ENCODE data around the gene CANT1.
"Not testable (repeated sequence)": the region's sequence is repeated elsewhere in the genome, so short reads cannot be mapped to it uniquely, and the experiment has no call there.

CANT1 gene

GRCh38 chr17:78972507-78973105 lies 37.0 kb downstream of the CANT1 start:
- Mint-ChIP-seq H3K36me3 (ENCODE audit: insufficient read depth) (peaks cover 7% of the 10 kb centered on the region), H3K27me3 (peaks cover 7 to 34% of the 10 kb centered on the region in 2 donors), H3K27ac (no peak overlapping the region), H3K4me3 (no peak overlapping the region), H3K9me3 (no peaks in the 10 kb centered on the region), H3K4me1 (ENCODE audit: low read depth in 2 of 2) (peaks cover 4 to 11% of the 10 kb centered on the region in 2 donors)
- ATAC-seq (replicated peaks) = no peak
- DNase-seq = no peak

GRCh38 chr17:78971756-78972506 lies 37.6 kb downstream of the CANT1 start:
- Mint-ChIP-seq H3K4me1 (ENCODE audit: low read depth in 2 of 2) (peaks cover 4 to 11% of the 10 kb centered on the region in 2 donors), H3K9me3 (no peaks in the 10 kb centered on the region), H3K36me3 (ENCODE audit: insufficient read depth) (peaks cover 7% of the 10 kb centered on the region), H3K27ac (peak overlapping the region; percentile 39 to 52), H3K4me3 (no peak overlapping the region), H3K27me3 (peaks cover 7 to 41% of the 10 kb centered on the region in 2 donors)
- ATAC-seq (replicated peaks) (no peak), DNase-seq (no peak)

GRCh38 chr17:78970834-78971755 lies 38.5 kb downstream of the CANT1 start:
- Mint-ChIP-seq H3K36me3 (ENCODE audit: insufficient read depth) (peaks cover 9% of the 10 kb centered on the region), H3K4me1 (ENCODE audit: low read depth in 2 of 2) (peaks cover 4 to 11% of the 10 kb centered on the region in 2 donors), H3K27ac (peak overlapping the region; percentile 39 to 52), H3K4me3 (no peak overlapping the region), H3K9me3 (no peaks in the 10 kb centered on the region), H3K27me3 (peaks cover 7 to 46% of the 10 kb centered on the region in 2 donors)
- DNase-seq = peak; percentile 71 to 76 (median 76)
- ATAC-seq (replicated peaks) = peak; percentile 68

DNA sequence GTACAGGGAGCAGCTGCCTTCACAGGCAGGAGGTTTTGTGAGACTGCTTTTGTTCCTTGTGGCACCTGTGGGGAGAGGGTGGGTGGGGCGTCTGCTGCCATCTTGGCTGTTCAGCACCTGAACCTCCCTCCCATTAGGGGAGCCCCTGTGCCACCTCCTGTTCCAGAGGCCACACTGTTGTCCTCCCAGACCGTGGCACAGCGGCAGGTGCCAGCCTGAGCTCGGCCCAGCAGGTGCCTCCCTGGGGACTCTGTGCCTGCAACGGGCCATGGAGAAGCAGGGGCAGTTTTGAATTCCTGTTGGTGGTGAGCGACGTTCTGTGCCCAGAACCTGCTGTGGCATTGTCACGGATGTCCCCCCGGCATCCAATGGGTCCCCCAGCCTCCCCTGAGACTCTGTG lies 39.7 kb downstream of the CANT1 start:
- ATAC-seq (replicated peaks) = no peak
- peaks cover 6% of the 10 kb centered on the region for H3K36me3 Mint-ChIP-seq (ENCODE audit: insufficient read depth)
- H3K27me3 Mint-ChIP-seq = peaks cover 7 to 46% of the 10 kb centered on the region in 2 donors
- H3K9me3 Mint-ChIP-seq = no peaks in the 10 kb centered on the region
- peaks cover 4 to 11% of the 10 kb centered on the region in 2 donors for H3K4me1 Mint-ChIP-seq (ENCODE audit: low read depth in 2 of 2)
- H3K27ac Mint-ChIP-seq = no peak overlapping the region
- DNase-seq = no peak
- no peak overlapping the region for H3K4me3 Mint-ChIP-seq

- DNase-seq = no peak
- Mint-ChIP-seq H3K4me1 (ENCODE audit: low read depth in 2 of 2) (peaks cover 4 to 11% of the 10 kb centered on the region in 2 donors), H3K27ac (no peak overlapping the region), H3K9me3 (no peaks in the 10 kb centered on the region), H3K27me3 (peaks cover 7 to 46% of the 10 kb centered on the region in 2 donors), H3K4me3 (no peak overlapping the region), H3K36me3 (ENCODE audit: insufficient read depth) (peaks cover 6% of the 10 kb centered on the region)
- no peak for ATAC-seq (replicated peaks)
These were observed 41.7 kb downstream of the CANT1 start for GRCh38 chr17:78967782-78968362.

DNA sequence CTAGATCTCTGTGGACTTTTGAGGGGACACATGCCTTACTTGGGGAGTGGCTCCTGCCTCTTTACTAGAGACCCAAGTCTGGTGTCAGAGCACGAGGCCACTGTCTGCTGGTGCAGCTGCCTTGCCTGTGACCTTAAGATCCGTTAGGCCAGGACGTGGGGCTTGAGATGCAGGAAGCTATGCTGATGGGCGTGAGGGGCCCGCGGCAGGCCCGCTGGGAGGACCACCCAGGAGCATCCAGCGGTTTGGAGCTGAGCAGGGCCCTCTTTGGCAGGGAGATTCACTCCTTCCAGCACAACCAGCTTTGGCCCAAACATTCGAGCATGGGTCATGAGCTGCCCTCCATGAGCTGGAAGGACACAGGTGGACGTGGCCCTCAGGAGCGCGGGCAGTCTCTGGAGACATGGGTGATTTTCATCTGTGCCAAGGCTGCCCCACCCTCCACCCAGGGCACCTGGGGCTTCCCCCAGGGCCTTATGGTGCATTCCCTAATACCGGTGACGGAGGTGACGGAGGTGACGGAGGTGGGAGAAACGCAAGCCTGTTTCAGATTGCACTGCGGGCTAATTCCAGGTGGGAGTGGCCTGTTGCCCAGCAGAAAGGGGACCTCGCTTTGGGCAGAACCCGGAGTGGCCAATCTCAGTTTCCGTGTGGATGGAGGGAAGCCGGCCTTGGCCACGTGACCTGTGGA lies 42.5 kb downstream of the CANT1 start:
- ATAC-seq (replicated peaks) (no peak), DNase-seq (no peak)
- no peak overlapping the region for H3K4me3 Mint-ChIP-seq
- peaks cover 7 to 39% of the 10 kb centered on the region in 2 donors for H3K27me3 Mint-ChIP-seq
- H3K9me3 Mint-ChIP-seq = no peaks in the 10 kb centered on the region
- peaks cover 4 to 8% of the 10 kb centered on the region in 2 donors for H3K4me1 Mint-ChIP-seq (ENCODE audit: low read depth in 2 of 2)
- no peak overlapping the region for H3K27ac Mint-ChIP-seq
- peaks cover 6% of the 10 kb centered on the region for H3K36me3 Mint-ChIP-seq (ENCODE audit: insufficient read depth)

DNA sequence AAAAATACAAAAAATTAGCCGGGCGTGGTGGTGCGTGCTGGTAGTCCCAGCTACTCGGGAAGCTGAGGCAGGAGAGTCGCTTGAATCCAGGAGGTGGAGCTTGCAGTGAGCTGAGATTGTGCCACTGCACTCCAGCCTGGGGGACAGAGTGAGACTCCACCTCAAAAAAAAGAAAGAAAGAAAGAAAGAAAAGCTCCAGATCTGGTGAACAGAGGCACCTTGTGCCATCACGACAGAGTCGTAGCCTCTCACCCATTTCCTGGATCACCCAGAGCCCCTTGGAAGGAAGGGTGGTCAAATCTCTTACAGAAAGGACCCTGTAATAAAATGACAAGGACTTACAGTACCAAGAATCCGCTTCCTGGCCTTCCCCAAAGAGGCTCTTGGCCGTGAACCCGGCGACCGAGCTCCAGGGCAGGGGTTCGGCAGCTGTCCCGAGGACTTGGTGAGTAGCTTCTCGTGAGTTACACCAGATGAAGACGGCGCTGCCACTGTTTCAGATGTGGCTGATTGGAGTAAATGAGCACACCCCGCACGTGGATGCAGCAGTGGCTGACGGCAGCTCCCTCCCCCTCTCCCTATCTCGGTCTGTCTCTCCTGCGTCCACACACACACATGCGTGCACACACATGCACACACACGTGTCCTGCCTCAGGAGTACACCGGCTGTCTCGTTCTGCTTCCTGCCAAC lies 43.3 kb downstream of the CANT1 start:
- Mint-ChIP-seq H3K27me3 (peaks cover 3 to 33% of the 10 kb centered on the region in 2 donors), H3K36me3 (ENCODE audit: insufficient read depth) (peaks cover 3% of the 10 kb centered on the region), H3K27ac (no peak overlapping the region), H3K4me3 (no peak overlapping the region), H3K9me3 (no peaks in the 10 kb centered on the region), H3K4me1 (ENCODE audit: low read depth in 2 of 2) (peaks cover 1 to 3% of the 10 kb centered on the region in 2 donors)
- no peak for ATAC-seq (replicated peaks)
- DNase-seq = no peak

GRCh38 chr17:78965491-78965924 lies 44.1 kb downstream of the CANT1 start:
- ATAC-seq (replicated peaks) (no peak), DNase-seq (no peak)
- H3K9me3 Mint-ChIP-seq = no peaks in the 10 kb centered on the region
- H3K27me3 Mint-ChIP-seq = peaks cover 0 to 25% of the 10 kb centered on the region in 2 donors
- peaks cover 3% of the 10 kb centered on the region for H3K36me3 Mint-ChIP-seq (ENCODE audit: insufficient read depth)
- H3K4me3 Mint-ChIP-seq = no peak overlapping the region
- H3K27ac Mint-ChIP-seq = no peak overlapping the region
- no peaks in the 10 kb centered on the region for H3K4me1 Mint-ChIP-seq (ENCODE audit: low read depth in 2 of 2)

DNA sequence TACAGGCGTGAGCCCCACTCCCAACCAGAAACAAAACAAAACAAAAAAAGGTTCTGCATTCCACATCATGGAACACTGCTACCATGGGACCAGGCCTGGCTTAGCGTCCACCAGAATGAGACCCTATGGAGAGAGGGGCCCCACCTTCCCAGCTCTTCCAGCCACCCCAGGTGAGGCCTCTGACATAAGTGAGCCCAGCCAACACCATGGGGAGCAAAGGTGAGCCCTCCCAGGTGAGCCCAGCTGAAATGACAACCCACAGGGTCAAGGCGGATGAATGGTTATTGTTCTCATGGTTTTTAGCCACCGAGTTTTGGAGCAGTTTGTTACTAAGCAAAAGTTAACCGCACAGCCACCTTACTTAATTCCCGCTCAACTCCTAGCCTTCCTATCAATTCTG lies 46.2 kb downstream of the CANT1 start:
- DNase-seq = no peak
- no peaks in the 10 kb centered on the region for H3K4me1 Mint-ChIP-seq (ENCODE audit: low read depth in 2 of 2)
- no peak overlapping the region for H3K4me3 Mint-ChIP-seq
- peaks cover 7 to 29% of the 10 kb centered on the region in 2 donors for H3K27me3 Mint-ChIP-seq
- no peak overlapping the region for H3K27ac Mint-ChIP-seq
- H3K36me3 Mint-ChIP-seq (ENCODE audit: insufficient read depth) = peaks cover 3% of the 10 kb centered on the region
- no peak for ATAC-seq (replicated peaks)
- H3K9me3 Mint-ChIP-seq = no peaks in the 10 kb centered on the region

DNA sequence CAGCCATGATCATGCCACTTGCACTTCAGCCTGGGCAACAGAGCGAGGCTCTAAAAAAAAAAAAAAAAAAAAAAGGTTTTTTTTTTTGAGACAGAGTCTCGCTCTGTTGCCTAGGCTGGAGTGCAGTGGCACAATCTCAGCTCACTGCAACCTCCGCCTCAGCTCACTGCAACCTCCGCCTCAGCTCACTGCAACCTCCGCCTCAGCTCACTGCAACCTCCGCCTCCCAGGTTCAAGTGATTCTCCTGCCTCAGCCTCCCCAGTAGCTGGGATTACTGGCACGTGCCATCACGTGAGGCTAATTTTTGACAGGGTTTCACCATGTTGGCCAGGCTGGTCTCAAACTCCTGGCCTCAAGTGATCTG lies 46.6 kb downstream of the CANT1 start:
- not testable (repeated sequence) for ATAC-seq (replicated peaks); H3K36me3 Mint-ChIP-seq (ENCODE audit: insufficient read depth); H3K27ac Mint-ChIP-seq; H3K4me1 Mint-ChIP-seq (ENCODE audit: low read depth in 2 of 2); H3K4me3 Mint-ChIP-seq; DNase-seq; H3K9me3 Mint-ChIP-seq
- peaks cover 7 to 25% of the 10 kb centered on the region in 2 donors for H3K27me3 Mint-ChIP-seq

DNA sequence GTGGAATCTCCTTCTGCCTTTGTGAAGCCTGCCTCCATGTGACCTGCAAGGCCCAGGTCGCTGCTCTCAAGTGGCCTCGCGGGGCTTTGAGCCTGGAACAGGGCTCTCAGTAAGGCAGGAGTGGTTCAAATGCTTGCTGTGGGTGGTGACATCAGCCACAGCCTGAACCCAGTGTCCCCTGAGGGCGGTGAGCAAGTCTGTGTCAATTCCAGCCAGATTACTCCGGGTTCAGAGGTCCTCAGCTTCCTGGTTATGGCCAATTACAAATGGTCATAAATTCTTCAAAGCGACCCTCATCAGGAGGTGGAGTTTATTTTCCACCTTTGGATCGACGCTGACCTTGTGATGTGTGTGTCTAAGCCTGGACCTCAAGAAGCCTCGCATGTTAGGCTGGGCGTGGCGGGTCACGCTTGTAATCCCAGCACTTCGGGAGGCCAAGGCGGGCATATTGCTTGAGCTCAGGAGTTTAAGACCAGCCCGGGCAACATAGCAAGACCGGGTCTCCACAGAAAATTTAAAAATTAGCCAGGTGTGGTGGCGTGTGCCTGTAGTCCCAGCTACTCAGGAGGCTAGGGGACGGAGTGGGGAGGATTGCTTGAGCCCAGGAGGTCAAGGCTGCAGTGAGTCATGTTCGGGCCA lies 47.1 kb downstream of the CANT1 start:
- H3K4me3 Mint-ChIP-seq = no peak overlapping the region
- ATAC-seq (replicated peaks) (no peak), DNase-seq (no peak)
- H3K27me3 Mint-ChIP-seq = peaks cover 7 to 21% of the 10 kb centered on the region in 2 donors
- no peaks in the 10 kb centered on the region for H3K9me3 Mint-ChIP-seq
- no peaks in the 10 kb centered on the region for H3K4me1 Mint-ChIP-seq (ENCODE audit: low read depth in 2 of 2)
- no peak overlapping the region for H3K27ac Mint-ChIP-seq
- H3K36me3 Mint-ChIP-seq (ENCODE audit: insufficient read depth) = peaks cover 3% of the 10 kb centered on the region

GRCh38 chr17:78961571-78961970 lies 48.0 kb downstream of the CANT1 start:
- Mint-ChIP-seq H3K4me1 (ENCODE audit: low read depth in 2 of 2) (no peaks in the 10 kb centered on the region), H3K27ac (peak overlapping the region in 1 of 2 donors; percentile 49), H3K4me3 (no peak overlapping the region), H3K36me3 (ENCODE audit: insufficient read depth) (peaks cover 3% of the 10 kb centered on the region), H3K9me3 (no peaks in the 10 kb centered on the region), H3K27me3 (peaks cover 15 to 21% of the 10 kb centered on the region in 2 donors)
- DNase-seq (no peak), ATAC-seq (replicated peaks) (no peak)

Measured in effector memory CD8-positive, alpha-beta T cell (primary cell).